Superior temporal gyrus (tissue), 1 donor: ENCODE data around the gene IST1.
"Not testable (repeated sequence)": the region's sequence is repeated elsewhere in the genome, so short reads cannot be mapped to it uniquely, and the experiment has no call there.

Experiments used
- DNase-seq: peaks from one replicate; pipeline ENCODE4 v3.0.0-alpha.2; 2016; ENCODE audit errors: extremely low spot score

IST1 gene

DNA sequence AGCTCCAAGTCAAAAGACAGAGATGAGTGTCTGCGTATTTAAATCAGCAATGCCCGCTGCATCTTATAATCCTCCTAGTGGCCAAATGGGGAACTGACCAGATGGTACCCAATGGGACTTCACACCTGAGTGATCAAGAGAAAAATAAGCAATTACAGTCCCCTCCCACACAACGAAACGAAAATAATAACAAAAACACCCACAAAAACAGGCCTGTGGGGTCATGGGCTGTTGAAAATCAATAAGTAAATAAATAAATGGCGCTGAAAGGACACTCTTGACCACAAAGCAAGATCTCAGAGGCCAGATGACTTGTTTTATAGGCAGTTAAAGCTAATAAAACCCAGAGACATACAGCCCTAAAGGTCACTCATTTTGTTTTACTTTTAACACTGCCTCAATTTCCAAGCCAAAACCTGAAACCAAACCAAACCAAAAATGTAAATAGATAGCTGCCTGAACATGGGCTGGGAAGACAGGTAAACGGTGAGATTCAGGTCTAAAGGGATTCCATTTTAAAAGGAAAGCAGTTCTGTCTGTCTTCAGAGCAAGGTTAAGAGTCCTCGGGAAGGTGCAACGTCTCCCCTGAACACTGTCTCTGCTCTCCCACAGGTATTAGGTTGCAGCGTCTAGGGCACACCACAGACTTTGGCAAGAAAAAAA is 12.7 kb upstream of the IST1 start:
- peak; percentile 94 for DNase-seq

DNA sequence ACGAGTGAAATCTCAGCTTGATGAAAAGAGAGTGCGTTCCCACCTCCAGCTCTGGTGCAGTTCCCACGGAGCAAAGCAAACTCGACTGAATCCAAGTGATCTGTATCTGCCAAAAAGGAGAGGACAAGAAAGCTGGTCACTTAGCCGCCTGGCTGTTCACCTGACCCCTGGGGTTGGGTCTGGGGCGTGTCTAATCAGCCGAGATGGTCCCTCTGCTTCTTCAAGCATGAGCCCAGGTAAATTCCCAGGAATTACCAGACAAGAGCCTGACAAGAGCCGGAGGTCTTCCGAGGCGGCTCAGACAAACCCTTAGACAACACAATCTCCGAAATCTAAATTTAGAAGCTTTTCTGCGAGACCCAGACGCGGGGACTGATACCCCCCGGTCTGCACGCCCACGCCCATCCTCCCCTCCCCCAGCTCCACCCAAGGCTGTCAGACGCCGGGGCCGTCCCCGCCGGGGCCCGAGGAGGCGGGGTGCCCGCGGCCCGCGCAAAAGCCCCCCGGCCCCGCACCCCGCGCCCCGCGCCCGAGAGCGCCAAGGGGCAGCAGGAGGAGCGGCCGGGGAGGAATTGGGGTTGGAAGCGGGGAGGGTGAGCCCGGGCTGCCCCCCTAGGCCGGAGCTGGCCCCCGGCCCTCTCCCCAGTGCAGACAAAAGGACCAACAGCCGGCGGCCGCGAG is 12.0 kb upstream of the IST1 start:
- DNase-seq = peak; percentile 46

DNA sequence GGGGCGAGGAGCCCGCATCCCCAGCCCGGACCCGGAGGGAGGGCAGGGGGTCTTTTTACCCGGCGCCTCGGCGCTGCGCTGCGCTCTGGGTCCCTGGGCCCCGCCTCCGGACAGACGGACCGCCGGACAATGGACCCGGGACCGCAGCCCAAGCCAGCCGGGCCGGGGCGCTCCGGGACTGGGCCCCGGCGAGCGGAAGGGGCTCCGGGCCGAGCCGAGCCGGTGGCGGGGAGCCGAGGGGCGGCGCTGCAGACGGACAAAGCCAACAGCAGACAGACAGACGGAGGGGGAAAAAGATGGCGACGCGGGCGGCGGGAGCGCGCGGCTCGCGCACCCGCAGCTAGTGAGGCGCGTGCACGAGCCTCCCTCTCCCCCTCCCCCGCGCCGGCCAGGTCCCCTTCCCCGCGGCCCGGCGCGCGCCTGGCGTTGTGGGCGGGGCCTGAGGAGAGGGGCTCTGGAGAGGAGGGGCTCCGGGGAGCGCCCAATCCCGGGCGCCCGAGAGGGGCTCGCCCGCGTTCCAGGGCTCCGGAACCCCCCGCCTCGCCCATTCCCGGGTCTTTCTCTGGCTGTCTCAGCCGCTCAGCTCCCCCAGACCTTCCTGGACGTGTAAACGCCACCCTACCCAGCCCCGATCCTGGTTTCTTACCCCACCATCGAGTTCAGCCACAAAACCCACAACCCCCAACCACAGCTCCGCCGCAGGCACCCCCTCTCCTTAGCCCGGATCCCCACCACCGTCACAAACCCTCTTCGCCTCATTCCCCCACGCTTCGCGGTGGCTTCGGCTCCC is 11.3 kb upstream of the IST1 start, which contains the start of gene ZNF821:
ZNF821 (minus strand) TSS at position 334 of the 790 bp plus-strand sequence. CDS start 4,236 bp downstream, outside the sequence.
- DNase-seq = peak; percentile 72

DNA sequence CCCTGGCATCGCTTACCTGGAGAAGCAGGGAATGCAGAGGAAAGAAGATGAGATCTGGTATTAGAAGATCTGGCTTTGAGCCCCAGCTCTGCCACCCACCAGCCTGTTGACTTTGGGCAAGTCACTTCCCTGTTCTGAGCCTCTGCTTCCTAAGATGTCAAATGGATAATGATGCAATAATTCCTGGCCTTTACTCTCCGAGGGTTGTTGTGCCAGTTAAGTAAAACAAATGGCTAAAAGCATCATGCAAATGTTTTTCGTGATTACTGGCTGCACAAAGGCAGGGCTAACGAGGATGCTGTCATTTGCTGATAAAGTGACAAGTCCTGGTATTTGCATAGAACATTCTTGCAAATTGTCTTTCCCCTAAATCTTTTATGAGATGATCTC is 10.1 kb upstream of the IST1 start:
- no peak for DNase-seq

- no peak for DNase-seq
Observed at GRCh38 chr16:71889147-71889546, 6.2 kb upstream of the IST1 start.

- DNase-seq = no peak
Observed at GRCh38 chr16:71893888-71894228, 1.5 kb upstream of the IST1 start.

DNA sequence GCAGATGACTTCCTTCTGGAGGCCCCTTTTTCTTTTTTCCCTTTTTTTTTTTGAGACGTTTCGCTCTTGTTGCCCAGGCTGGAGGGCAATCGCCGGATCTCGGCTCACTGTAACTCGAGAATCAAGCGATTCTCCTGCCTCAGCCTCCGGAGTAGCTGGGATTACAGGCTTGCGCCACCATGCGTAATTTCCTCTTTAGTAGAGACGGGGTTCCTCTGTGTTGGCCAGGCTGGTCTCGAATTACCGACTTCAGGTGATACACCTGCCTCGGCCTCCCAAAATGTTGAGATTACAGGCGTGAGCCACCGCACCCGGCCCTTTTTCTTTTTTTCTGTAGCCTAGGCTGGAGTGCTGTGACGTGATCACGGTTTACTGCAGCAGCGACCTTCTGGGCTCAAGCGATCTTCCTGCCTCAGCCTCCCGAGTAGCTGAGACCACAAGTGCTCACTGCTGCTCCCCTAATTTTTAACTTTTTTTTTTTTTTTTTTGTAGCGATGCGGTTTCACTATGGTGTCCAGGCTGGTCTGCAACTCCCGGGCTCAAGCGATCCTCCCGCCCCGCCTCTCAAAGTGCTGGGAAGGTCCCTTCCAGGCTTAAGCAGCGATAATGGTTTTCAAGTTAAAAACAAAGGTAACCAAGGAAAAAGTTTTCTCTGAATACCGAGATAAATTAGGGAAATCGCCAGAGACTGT is 956 bp upstream of the IST1 start:
- DNase-seq = peak; percentile 72

DNA sequence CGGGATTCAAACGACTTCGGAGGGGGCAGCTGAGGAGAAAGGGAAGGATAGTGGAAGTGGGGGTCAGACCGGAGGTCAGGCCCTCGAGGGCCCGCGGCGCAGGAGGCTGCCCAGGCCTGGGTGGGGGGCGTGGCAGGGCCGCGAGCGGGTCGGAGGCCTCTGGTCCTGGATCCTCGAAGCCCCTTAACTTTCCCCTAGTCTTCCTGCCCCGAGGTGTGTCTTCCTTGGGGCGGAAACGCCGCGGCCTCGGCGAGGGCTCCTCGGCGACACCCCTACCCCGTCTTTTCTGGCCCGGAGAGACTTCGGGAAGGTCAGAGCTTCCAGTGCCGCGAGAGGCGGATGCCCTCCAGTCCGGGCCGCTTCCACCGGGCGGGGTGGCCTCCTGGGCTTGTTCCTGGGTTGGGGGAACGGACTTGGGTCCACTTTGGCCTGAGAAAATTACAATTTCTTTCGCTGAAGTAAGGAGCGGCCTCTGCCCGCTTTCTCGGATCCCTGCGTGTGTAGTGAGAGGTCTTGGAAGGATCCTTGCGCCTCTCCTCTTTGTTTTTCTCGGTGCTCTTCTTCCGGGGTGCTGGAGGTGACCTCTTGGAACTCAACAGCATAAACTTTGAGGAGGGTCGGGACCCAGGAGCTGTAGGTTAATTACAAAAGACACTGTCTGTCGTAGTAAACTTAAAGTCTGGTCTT is 491 bp downstream of the IST1 start:
- DNase-seq = no peak

- no peak for DNase-seq
Observed at GRCh38 chr16:71896764-71897368, 1.5 kb downstream of the IST1 start.

DNA sequence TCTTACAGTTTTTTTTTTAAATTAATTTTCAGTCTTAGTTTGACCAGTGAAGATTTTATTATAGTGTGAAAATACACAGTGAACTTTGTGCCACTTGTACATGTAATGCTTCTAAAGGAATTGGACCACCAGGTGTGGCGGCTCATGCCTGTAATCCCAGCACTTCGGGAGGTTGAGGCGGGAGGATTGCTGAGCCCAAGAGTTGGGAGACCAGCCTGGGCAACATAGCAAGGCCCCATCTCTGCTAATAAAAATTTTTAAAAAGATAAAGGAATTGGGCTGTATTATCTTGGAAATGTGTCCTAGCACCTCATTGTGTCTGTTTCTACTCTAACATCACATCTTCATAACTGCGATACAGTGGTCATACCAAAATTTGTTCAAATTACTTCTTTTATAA is 3.8 kb downstream of the IST1 start:
- DNase-seq = no peak

- no peak for DNase-seq
Observed at GRCh38 chr16:71902656-71903365, 7.5 kb downstream of the IST1 start.

DNA sequence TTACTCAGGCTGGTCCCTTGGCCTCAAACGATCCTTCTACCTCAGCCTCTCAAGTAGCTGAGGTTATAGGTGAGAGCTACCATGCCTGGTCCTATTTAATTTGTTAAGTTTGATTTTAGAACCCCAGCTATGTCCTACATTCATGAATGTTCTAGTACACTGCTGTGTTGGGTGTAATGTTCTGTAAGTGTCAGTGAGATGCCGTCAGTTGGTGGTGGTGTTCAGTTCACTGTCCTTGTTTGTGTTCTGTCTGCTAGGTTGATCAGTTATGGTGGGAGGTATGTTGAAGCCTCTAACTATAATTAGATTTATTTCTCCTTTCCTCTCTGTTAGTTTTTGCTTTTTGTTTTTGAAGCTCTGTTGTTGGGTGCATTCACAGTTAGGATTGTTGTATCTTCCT is 8.3 kb downstream of the IST1 start:
- DNase-seq = no peak

GRCh38 chr16:71904239-71904638 is 8.9 kb downstream of the IST1 start:
- DNase-seq = no peak

- not testable (repeated sequence) for DNase-seq
Observed at GRCh38 chr16:71905765-71906164, 10.4 kb downstream of the IST1 start.

DNA sequence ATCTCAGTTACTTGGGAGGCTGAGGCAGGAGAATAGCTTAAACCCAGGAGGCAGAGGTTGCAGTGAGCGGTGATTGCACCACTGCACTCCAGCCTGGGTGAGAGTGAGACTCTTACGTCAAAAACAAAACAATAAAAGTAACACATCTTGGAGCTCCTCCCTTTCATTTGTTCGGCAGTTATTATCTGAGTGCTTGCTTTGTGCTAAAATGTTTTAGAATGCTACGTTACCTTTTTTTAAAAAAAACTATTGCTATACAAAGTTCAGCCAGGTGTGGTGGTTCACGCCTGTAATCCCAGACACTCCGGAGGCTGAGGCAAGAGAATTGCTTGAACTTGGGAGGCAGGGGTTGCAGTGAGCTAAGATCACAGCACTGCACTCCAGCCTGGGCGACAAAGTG is 15.8 kb downstream of the IST1 start:
- DNase-seq = no peak

DNA sequence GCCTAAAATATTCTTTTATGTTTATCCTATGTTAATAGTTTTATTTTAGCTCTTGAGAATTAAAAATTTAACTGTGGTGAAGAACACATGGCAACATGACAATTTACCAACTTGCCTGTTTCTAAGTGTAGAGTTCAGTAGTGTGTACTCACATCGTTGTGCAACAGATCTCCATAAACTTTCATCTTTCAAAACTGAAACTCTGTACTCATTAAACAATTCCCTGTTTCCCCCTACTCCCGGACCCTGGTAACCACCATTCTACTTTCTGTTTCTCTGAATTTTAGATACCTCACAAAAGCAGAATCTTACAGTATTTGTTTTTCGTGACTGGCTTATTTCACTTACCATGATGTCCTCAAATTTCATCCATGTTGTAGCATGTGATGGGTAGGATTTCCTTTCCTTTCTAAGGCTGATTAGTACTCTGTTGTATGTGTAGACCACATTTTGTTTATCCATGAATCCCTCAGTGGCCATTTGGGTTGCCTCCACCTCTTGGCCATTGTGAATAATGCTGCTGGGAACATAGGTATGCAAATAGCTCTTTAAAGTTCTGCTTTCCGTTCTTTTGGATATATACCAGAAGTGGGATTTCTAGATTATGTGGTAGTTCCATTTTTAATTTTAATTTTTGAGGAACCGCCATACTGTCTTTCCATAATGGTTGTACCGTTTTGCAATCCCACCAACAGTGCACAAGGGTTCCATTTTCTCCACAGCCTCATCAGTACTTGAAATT is 17.4 kb downstream of the IST1 start:
- no peak for DNase-seq

DNA sequence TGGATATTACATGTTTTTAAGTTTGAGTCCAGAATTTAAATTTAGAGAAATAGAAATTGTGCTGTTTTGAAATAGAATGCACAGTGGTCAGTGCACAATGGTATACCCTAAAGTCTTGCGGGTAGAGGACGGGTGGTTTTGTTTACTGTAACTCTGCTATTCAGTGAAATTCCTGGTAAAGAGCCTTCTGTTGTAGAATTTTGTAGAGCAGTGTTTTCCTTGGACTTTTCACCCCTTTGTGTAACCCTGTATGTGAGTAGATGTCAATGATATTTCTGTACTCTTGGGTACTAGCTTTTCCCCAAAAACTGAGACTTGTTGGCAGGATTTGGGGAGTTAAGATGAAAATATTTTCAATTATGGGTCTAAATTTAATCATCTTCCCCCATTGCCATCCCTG is 19.5 kb downstream of the IST1 start:
- no peak for DNase-seq

DNA sequence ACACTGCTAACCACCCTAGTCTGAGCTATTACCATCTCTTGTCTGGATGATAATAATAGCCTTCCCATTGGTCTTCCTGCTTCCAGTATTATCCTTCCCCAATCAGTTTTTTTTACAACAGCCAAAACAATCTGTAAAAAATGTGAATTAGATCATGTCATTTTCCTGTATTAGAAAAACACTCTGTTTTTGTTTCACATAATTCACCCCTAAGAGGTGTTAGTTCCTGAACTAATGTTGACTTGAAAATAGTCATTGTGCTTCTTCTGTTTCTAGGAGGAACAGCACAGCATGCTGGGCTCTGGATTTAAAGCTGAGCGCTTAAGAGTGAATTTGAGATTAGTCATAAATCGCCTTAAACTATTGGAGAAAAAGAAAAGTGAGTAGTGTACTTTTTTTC is 20.0 kb downstream of the IST1 start:
- DNase-seq = no peak

- no peak for DNase-seq
Observed at GRCh38 chr16:71916397-71916920, 21.1 kb downstream of the IST1 start.

GRCh38 chr16:71917900-71918299 is 22.6 kb downstream of the IST1 start:
- no peak for DNase-seq
